Stimulated activated CD4-positive, alpha-beta T cell treated with anti-CD3 and anti-CD28 coated beads, TNF-alpha, amount 100 ng/mL, for 1 hour (primary cell): Measurements from ENCODE around the gene ABCC10.
A peak's percentile ranks its signal among the peaks of the same experiment; 100 is the strongest.
"Not testable (repeated sequence)": the region's sequence is repeated elsewhere in the genome, so short reads cannot be mapped to it uniquely, and the experiment has no call there.

ENCODE experiments used
- DNase-seq, 3 donors: peaks; one replicate each; pipeline ENCODE4 v3.0.0-alpha.2; 2020; ENCODE audit warnings: low read depth in 3 of 3, low spot score in 1 of 3

The ABCC10 gene

DNA sequence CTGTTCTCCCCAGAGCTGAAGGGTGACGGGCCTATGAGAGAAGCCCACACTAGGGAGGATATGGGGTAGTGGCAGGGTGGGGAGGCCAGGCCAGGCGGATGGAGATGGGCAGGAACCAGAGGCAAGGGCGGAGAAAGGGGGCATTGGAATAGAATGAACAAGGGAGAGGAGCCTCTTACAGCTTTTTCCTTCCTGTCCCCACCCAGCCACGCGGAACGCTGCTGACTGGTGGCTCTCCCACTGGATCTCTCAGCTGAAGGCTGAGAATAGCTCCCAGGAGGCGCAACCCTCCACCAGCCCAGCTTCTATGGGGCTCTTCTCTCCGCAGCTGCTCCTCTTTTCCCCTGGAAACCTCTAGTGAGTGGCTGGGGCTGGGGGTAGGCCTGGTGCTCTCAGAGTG lies 17.2 kb downstream of the ABCC10 start:
- no peak for DNase-seq

DNA sequence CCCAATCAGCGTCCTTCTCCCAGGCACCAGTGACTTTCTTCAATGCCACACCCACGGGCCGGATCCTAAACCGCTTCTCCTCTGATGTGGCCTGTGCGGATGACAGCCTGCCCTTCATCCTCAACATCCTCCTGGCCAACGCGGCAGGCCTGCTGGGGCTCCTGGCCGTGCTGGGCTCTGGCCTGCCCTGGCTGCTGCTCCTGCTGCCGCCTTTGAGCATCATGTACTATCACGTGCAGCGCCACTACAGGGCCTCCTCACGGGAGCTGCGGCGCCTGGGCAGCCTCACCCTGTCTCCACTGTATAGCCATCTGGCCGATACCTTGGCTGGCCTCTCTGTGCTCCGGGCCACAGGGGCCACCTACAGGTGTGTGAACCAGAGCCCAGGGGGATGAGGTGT lies 18.2 kb downstream of the ABCC10 start:
- DNase-seq, result no peak

DNA sequence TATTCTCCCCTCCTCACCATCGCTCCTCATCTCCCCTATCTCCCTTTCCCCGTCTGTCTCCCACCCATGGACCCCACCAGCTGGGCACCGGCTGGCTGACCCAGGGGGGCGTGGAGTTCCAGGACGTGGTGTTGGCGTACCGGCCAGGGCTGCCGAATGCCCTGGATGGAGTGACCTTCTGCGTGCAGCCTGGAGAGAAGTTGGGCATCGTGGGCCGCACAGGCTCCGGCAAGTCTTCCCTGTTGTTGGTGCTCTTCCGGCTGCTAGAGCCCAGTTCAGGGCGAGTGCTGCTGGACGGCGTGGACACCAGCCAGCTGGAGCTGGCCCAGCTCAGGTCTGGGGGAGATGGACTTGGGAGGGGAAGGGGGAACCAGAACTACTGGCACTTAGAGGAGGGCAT lies 20.3 kb downstream of the ABCC10 start:
- DNase-seq, result no peak

DNA sequence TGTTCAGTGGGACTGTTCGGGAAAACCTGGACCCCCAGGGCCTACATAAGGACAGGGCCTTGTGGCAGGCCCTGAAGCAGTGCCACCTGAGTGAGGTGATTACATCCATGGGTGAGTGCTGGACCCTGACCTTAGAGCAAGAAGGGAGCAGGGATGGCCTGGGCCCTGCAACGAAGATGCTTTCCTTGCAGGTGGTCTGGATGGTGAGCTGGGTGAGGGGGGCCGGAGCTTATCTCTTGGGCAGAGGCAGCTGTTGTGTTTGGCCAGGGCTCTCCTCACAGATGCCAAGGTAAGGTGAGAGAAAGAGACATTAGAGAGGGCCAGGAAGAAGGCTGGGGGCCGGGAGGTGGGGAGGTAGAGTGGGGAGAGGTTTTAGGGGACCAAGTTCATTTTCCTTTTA lies 21.6 kb downstream of the ABCC10 start:
- no peak for DNase-seq

DNA sequence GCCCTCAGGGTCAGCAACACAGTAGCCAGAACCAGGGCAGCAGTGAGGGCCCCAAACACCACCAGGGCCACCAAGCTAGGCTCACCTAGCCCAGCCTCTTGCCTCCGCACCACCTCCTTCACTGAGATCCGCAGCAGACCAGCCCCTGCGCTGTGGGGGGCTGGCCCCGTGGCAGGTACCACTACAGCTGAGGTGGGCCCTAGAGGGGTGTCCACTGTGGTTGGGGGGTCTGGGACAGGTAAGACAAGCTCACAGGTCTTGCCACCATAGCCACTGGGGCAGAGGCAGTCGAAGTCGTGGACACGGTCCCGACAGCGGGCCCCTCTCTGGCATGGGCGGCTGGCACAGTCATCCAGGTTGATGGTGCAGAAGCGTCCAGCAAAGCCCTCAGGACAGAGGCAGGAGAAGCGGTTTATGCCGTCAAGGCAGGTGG lies 23.4 kb downstream of the ABCC10 start:
- DNase-seq, result no peak

DNA sequence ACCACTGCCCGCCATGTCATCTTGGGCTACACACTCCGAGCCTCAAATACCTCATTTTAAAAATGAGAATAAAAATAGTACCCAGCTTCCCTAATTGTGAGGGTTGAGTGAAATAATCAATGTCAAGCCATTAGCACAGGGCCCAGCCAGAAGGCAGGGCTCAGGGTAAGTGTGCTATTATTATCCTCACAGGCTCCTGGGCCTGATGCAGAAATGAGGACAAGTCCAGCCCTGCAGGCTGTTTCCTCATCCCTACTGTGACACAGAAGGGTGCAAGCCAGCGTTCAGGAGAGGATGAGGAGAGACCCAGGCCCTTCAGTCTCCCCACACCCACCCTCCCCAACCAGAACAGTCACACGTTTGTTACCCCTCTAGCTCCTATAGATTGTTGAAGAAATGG lies 24.0 kb downstream of the ABCC10 start:
- DNase-seq, result no peak

DNA sequence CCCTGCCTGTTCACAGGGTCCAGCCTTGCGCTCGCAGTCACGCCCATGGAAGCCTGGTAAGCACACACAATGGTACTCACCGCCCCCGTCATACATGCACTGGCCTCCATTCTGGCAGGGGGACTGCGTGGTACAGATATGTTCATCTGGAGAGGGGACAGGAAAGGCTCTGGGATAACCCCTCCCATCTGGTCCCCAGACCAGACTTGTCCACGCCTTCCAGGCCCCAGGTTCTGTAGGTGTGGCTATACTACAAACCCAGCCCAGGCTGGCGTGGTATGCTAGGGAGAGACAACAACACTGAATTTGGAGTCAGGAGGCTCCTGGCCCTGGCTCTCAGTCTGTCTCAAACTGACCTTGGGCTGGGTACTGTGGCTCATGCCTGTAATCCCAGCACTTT lies 24.6 kb downstream of the ABCC10 start:
- no peak for DNase-seq

DNA sequence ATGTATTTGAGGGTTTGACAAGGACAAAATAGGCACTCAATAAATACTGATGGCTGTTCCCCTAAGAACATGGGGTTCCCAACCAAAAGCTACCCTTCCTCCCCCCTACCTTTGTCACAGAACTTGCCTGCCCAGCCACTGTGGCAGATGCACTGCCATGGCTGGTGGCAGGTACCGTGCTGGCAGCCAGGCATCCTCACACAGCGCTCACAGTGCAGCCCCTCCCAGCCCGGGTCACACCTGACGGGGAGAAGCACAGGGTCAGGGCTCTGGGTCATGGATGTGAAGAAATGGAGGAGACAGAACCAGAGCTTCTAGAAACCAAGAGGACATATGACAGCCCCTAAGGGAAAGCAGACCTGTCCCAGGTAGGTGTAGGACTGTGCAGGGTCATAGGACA lies 25.6 kb downstream of the ABCC10 start:
- DNase-seq, result no peak

DNA sequence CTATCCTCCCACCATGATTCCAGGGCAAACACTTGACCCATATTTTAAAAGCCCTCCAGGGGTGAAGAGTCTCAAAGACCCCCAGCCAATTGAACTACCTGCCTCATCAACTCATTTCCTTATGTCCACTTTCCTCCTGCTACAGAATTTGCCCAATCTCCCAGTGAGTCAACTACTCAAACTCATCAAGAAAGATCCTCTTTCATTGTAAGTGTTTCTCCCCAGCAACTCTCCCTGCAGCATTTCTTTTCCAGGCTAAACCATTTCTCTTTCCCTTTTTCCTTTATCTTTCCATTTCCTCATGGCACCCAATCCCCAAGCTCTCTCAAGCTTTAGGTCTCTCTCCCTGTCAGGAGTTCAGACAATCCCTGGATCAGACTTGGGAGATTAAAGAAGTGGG lies 26.5 kb downstream of the ABCC10 start:
- no peak for DNase-seq

DNA sequence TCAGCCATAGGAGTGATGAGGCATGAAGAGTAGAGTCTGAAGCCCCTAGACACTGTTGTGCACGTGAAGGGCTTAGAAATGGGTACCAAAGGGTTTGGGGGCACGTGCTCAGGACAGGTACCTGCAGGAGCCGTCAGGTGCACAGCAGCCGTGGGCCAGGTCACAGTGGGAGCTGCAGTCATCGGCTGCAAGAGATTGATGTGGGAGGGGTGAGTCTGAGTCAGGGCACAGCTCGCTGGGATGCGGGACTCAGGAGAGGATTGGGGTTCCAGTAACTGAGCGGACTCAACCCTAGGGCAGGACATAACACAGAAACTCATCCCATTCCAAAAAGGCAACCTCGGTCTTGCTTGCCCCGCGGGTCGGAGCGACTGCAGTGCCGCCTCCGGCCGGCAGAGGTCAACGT lies 27.0 kb downstream of the ABCC10 start:
- DNase-seq, result peak; percentile 12 to 55 (median 24)

DNA sequence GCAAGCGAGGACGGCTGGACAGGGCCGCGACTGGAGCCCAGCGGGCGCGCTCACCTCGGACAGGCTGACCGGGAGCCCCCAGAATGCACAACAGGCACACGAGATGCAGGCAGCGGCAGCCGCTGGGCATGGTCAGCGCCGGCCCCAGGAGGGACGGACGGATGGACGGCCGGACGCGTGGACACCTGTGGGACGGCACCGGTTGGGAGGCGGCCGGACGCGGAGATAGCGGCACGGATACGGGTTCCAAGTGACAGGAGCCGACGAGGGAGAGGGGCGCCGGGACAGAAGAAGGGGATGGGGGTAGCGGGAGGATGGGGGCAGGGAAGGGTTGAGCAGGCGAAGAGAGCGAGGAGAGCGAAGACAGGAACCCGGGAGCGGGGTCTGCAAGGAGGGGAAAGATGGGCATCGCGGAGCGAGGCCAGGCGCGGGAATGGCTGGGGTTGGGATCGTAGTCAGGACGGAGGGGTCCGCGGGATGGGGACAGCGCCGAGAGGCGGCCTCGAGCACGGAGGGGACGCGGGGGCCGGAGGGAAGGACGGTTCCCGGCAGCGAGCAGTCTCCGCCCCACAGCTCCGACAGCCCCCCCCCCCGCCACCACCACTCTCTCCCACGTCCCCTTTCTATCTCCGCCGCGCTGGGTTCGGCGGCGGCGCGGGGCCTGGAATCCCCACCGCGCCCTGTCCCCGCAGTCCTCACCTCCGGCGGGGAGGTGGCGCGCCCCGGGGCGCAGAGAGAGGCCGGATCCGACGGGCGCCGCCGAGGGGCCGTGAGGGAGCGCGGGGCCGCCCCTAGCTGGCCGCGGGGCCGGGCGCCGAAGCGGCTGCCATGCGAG lies 27.6 kb downstream of the ABCC10 start:
- DNase-seq, result peak in 1 of 3 donors; percentile 29

DNA sequence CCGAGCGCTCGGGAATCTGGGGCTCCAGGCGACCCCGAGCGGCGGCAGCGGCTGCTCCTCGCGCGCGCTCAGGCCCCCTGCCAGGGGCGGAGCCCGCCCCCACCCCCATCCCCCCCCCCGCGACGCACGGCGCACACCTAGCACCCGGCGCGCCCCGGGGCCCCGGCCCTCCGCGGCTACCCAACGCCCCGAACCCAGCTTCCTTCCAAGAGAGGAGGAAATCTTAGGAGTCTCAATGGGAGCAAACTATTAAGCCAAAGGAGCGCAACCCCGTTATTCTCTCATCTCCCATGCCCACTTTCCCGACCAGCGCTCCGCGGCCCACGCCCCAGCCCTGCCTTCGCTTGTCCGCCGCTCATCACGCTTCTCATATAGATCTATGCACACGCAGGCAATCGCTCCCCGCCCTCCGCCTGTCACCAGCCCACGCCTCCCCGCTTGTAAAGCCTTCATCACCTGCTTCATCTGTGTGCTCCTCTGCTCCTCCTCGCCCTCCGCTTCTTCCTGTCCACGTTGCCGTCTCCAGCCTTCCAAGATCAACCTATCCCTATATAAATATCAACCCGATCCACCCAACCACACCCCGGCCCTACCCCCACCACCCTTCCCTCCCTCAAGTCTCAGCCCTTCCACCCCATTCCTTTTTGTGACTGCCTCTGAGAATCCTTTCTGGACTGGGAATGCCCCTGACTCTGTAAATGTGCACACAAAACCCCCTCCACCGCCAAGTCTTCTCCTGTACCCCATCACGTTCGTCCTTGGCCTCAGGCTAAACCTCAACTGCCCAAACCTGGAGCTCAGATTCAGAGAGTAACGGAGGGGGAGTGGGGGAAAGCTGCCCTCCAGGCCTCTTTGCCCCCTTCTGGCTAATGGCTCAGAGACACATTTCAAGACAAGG lies 28.4 kb downstream of the ABCC10 start, which contains the start of gene DLK2:
TSS of gene DLK2 (minus strand) at position 18 of the 898 bp plus-strand sequence. CDS start 723 bp downstream, outside the sequence.
- peak in 2 of 3 donors; percentile 9 to 45 for DNase-seq

DNA sequence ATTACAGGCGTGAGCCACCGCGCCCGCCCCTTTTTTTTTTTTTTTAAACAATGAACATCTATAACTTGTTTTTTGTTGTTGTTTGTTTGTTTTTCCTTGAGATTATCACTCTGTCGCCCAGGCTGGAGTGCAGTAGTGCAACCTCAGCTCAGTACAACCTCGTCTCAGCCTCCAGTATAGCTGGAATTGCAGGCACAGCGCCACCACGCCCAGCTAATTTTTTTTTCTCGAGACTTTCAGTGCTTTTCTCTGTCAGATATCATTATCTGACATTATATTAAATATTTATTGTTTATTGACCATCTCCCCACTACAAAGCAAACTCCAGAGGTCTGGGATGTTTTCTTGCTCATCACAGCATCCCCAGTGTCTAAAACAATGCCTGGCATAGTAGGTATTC lies 30.3 kb downstream of the ABCC10 start:
- DNase-seq, result no peak

DNA sequence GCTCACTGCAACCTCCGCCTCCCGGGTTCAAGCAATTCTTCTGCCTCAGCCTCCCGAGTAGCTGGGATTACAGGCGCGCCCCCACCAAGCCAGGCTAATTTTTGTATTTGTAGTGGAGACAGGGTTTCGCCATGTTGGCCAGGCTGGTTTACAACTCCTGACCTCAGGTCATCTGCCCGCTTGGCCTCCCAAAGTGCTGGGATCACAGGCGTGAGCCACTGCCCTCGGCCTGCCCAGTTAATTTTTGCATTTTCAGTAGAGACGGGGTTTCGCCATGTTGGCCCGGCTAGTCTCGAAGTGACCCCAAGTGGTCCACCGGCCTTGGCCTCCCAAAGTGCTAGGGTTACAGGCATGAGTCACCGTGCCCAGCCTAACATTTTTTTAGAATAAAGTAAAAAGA lies 30.8 kb downstream of the ABCC10 start:
- DNase-seq, result not testable (repeated sequence)

DNA sequence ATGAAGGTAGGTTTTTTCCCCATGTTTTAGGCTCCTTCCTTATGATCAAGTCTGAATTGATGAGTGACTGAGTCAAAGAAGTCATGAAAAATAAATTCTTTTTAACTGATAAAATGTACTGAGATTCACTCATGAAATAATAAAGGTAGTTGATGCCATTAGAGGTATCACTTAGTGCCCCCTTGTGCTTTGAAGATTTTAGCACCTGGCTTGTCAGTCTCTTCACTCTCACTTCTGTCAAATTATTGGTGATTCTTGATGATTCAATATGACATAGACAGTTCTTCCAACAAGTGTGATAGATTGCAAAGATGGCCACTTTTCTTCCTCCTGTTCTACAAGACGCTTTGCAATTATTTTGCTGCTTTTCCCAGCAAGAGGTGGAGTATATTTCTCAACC lies 32.2 kb downstream of the ABCC10 start:
- no peak for DNase-seq

DNA sequence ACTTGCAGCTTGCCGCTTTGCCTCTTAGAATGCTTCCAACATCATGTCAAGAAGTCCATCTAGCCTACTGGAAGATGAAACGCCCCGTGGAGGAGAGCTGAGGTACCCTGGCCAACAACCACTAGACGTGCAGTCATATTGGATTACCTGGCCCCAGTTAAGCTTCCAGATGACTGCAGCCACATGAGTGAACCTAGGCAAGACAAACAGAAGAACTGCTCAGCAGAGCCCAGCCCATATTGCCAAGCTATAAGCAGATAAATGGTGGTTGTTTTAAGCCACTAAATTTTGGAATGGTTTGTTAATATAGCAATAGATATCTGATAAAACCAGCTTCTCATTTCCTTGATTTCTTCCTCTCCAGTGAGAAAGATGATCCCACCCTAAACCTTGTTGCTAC lies 32.7 kb downstream of the ABCC10 start:
- DNase-seq, result no peak

DNA sequence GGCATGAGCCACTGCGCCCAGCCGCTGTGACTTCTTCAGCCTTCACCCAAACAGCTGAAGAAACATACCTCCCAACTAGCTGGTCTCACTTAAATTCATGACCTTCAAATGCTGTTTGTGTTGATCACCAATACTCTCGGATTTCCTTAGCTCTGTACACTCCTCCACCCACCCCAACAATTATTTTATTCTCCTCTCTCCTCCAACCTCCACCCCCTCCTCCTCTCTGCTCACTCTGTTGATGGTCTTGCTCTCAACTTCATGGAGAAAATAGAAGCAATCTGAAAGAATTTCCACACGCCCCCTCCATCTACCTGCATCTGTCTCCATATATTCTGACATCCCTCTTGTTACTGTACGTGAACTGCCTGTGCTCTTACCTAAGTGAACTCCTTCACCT lies 34.6 kb downstream of the ABCC10 start:
- no peak for DNase-seq

DNA sequence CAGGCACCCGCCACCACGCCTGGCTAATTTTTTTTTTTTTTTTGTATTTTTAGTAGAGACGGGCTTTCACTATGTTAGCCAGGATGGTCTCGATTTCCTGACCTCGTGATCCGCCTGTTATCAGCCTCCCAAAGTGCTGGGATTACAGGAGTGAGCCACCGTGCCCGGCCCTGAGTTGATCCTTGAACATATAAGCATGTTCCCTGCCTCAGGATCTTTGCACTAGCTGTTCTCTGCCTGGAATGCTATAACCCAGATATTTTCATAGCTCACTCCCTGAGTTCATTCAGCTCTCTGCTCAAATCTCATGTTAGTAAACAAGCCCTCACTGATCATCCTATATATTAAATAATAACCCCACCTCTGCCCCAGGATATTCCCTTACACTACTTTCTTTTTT lies 37.0 kb downstream of the ABCC10 start:
- no peak for DNase-seq

DNA sequence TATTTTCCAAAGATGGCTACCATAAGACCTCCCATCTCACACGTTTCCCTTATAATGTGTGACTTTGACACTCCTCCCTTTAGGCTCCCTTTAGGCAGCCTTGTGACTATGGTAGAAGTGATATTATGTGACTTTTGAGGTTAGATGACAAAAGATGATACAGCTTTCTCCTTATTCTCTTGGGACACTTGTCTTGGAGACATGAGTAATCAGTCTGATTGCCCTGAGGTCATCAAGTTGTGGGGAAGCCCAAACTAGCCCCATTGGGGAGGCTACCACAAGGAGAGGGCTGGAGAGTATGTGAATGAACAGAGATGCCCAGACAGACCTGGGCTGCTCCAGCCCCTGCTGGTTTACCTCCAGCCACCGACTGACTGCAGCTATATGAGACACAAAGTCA lies 38.6 kb downstream of the ABCC10 start:
- no peak for DNase-seq

DNA sequence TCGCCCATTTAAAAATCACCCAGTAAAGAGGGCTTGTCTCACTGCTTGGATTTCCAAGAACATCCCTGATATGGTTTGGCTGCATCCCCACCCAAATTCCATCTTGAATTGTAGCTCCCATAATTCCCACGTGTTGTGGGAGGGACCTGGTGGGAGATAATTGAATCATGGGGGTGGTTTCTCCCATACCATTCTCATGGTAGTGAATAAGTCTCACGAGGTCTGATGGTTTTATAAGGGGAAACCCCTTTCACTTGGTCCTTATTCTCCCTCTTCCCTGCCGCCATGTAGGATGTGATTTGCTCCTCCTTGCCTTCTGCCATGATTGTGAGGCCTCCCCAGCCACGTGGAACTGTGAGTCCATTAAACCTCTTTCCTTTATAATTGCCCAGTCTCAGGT lies 39.9 kb downstream of the ABCC10 start:
- not testable (repeated sequence) for DNase-seq

DNA sequence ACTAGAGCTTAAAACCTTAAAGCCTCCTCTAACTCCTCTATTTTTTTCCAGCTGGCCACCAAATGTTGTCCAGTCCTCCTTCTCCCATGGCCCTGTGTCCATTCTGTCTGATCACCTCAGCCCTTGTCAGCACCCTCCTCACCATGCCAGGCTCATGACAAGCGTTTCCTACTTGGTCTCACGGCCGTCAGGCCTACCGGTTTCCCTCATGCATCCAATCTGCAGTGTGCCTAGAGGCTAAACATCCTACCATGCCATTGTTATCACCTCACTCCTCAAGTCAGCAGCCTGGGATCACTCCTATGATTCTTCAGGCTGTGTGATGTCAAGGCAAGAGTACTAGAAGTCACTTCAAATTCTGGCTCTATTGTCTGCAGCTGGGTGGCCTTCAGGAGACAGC lies 40.4 kb downstream of the ABCC10 start:
- DNase-seq, result no peak

DNA sequence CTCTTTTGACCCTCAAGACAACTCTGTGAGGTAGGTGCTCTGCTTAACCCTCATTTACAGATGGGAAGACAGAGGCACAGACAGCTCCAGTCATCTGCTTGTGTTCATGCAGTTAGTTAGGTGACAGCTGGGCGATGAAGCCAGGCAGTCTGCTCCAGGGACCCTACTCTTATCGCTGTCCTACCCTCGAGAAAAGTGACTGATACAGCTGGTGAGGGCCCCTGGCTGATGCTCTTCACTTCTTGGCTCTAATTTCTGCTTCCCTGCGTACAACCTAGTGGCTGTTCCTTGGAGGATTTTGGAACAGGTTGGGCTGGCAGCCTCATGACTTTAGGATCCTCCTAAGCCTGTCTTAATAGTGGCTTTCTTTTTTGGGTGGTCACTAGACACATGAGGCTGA lies 40.9 kb downstream of the ABCC10 start:
- DNase-seq, result no peak
